ENCODE results near the gene SLFN11. TPM values are rescaled to one million over a fixed set of nuclear protein-coding genes. Genes with fewer than 3 reads are reported as not detected.

SLFN11 gene
- total and polyA plus RNA-seq, 2 of the 8 experiments (the other 6 are each of a cell fraction or from before 2014, with no cell fraction given): 0.11 to 0.28 TPM

- TF ChIP-seq CEBPB (IDR thresholded peaks at IDR 0.05; ENCODE audit: low read depth, low read length): no peak
- TF ChIP-seq RNF2 (IDR thresholded peaks at IDR 0.05; ENCODE audit: borderline replicate concordance, low read depth, low read length, missing control alignments, poor library complexity, severe bottlenecking): peak; percentile 88
- TF ChIP-seq USF2 (IDR thresholded peaks at IDR 0.05; ENCODE audit: low read length): no peak
- TF ChIP-seq KDM1A (IDR thresholded peaks at IDR 0.05; ENCODE audit: borderline replicate concordance, low read length): no peak
- no peak for TF ChIP-seq TAF1 (IDR thresholded peaks at IDR 0.05; ENCODE audit: low read depth, low read length)
- TF ChIP-seq BRCA1 (IDR thresholded peaks at IDR 0.05; ENCODE audit: low read depth, low read length): no peak
Observed at GRCh38 chr17:35373984-35374765, 754 bp upstream of the SLFN11 start (continued).

All from H1 (cell line).